Measurements from ENCODE around the gene AKIRIN1. TPM values are rescaled to one million over a fixed set of nuclear protein-coding genes. Genes with fewer than 3 reads are reported as not detected.

The AKIRIN1 gene
- total RNA-seq, 1 donor from 2014 or later = 53.3 TPM

DNA sequence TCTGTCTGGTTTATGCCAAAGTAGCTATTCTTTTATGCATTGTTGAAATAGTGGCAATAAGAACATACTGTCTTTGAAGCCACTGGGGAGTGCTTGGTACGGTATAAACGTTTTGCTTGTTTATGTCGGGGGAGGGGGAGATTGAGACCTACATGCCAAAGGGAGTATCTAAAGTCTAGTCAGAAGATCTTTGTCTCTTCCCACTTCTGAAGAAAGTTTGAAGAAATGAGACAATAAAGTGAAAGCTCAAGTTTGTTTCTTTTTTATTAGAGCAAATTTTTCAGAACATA is 6.8 kb downstream of the AKIRIN1 start:
- Mint-ChIP-seq H3K9me3 (no peaks in the 10 kb centered on the region), H3K4me1 (peaks cover 36% of the 10 kb centered on the region), H3K4me3 (no peak overlapping the region), H3K27ac (peak overlapping the region; percentile 30), H3K36me3 (ENCODE audit: low read depth) (peaks cover 75% of the 10 kb centered on the region), H3K27me3 (no peaks in the 10 kb centered on the region)
- TF ChIP-seq, protein P1, sequence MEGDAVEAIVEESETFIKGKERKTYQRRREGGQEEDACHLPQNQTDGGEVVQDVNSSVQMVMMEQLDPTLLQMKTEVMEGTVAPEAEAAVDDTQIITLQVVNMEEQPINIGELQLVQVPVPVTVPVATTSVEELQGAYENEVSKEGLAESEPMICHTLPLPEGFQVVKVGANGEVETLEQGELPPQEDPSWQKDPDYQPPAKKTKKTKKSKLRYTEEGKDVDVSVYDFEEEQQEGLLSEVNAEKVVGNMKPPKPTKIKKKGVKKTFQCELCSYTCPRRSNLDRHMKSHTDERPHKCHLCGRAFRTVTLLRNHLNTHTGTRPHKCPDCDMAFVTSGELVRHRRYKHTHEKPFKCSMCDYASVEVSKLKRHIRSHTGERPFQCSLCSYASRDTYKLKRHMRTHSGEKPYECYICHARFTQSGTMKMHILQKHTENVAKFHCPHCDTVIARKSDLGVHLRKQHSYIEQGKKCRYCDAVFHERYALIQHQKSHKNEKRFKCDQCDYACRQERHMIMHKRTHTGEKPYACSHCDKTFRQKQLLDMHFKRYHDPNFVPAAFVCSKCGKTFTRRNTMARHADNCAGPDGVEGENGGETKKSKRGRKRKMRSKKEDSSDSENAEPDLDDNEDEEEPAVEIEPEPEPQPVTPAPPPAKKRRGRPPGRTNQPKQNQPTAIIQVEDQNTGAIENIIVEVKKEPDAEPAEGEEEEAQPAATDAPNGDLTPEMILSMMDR (IDR thresholded peaks at IDR 0.05) = no peak
- intact Hi-C loops (cut with micrococcal nuclease) = no loop called here
- no peak for DNase-seq
- ChIA-PET CTCF (interaction anchor here (0.8 kb wide), 1 partner anchor 101 kb away, joined by 3 read pairs; no protein-coding TSS in a partner anchor), POLR2A (no interaction called here)
- no peak for ATAC-seq (ENCODE audit: low read depth)

DNA sequence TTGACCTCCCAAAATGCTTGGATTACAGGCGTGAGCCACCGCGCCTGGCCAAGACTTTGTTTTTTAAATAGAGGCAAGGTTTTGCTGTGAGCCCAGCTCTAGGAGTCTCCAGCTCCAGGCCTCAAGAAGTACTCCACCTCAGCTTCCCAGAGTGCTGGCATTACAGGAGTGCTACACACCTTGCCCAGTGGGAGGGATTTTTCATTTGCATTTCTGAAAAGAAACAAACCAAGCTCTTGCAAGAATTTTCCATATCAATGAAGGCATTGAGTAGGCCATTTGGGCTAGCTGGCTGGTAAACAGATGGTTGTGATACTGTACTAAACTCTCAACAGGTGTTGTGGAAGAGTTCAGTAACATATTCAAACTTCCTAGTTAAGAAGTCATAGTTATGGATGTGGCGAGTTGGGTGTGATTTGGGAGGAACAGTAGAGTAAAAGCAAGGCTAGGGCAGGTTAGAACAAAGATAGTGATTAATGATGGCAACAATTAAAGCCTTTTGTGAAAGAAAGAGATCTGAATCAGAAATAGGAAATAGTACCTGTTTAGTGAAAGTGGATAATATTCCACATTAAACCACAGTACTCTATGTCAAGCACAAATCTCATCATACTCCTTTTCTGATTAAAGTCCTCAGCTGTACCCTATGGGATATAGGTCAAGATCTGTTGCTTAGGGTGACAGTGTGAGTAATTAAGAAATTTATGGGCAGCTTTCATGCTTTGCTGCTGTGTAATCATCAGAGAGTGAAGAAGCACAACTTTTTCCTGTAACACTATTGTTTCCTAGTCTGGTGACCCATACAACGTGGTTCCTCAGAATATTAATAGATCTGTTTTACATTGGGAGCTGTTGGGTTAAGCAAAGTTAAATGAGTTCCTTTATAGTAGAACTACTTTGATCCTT is 10.7 kb downstream of the AKIRIN1 start:
- H3K27ac Mint-ChIP-seq = no peak overlapping the region
- H3K27me3 Mint-ChIP-seq = no peaks in the 10 kb centered on the region
- ChIA-PET CTCF (interaction anchor here (1.7 kb wide), 1 partner anchor 97 kb away, joined by 4 read pairs; no protein-coding TSS in a partner anchor), POLR2A (interaction anchor here (0.6 kb wide), 1 partner anchor 809 kb away, joined by 4 read pairs; no protein-coding TSS in a partner anchor)
- no peaks in the 10 kb centered on the region for H3K9me3 Mint-ChIP-seq
- ATAC-seq (ENCODE audit: low read depth) (no peak), DNase-seq (no peak)
- peaks cover 77% of the 10 kb centered on the region for H3K36me3 Mint-ChIP-seq (ENCODE audit: low read depth)
- TF ChIP-seq, protein P1 (IDR thresholded peaks at IDR 0.05) = no peak
- peaks cover 18% of the 10 kb centered on the region for H3K4me1 Mint-ChIP-seq
- intact Hi-C loops (cut with micrococcal nuclease) = no loop called here
- no peak overlapping the region for H3K4me3 Mint-ChIP-seq

DNA sequence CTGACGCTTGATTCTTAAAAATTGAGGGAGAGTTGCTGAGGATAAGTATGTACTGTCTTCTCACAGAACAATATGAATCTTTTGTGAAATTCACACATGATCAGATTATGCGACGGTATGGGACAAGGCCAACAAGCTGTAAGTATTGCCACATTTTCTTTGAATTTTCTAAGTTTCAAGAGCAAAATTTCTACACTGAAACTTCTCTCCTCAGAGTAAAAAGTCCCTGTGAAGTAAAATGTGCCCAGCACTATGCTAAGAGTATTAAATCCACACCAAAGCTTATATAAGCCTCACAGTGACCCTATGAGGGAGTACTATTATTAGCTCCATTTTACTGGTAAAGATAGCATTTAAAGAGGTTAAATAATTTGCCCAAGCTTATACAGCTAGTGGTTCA is 12.2 kb downstream of the AKIRIN1 start:
- no peak for DNase-seq
- Mint-ChIP-seq H3K4me3 (no peak overlapping the region), H3K4me1 (peaks cover 9% of the 10 kb centered on the region), H3K27me3 (no peaks in the 10 kb centered on the region), H3K9me3 (no peaks in the 10 kb centered on the region), H3K36me3 (ENCODE audit: low read depth) (peaks cover 80% of the 10 kb centered on the region), H3K27ac (no peak overlapping the region)
- POLR2A ChIA-PET = no interaction called here
- CTCF ChIA-PET = interaction anchor here (0.6 to 1.7 kb wide), 2 partner anchors 96 to 815 kb away, joined by 3 to 4 read pairs; no protein-coding TSS in a partner anchor
- no peak for ATAC-seq (ENCODE audit: low read depth)
- intact Hi-C loops (cut with micrococcal nuclease) = no loop called here
- TF ChIP-seq, protein P1 (IDR thresholded peaks at IDR 0.05) = no peak

DNA sequence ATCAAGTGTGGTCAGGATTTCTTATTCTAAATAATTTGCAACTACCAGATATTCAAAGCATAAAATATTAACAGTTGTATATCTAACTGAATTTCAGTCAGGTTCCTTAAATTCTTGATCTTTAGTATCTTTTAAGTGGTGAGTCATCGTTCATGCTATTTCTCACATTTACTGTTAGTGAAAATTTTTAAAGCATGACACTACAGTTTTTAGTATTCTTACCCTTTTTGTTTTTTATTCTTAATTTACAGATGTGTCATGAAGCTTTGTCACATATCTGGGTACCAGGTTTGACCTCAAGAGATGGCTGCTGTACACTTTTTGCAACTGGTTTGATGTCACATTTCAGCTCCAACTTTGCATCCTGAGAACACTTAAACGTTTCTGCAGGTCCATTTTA is 12.7 kb downstream of the AKIRIN1 start:
- Mint-ChIP-seq H3K4me1 (peaks cover 9% of the 10 kb centered on the region), H3K27ac (no peak overlapping the region), H3K27me3 (no peaks in the 10 kb centered on the region), H3K36me3 (ENCODE audit: low read depth) (peaks cover 81% of the 10 kb centered on the region), H3K4me3 (no peak overlapping the region), H3K9me3 (no peaks in the 10 kb centered on the region)
- CTCF ChIA-PET = interaction anchor here (0.6 to 1.7 kb wide), 2 partner anchors 95 to 815 kb away, joined by 3 to 4 read pairs; no protein-coding TSS in a partner anchor
- TF ChIP-seq, protein P1 (IDR thresholded peaks at IDR 0.05) = no peak
- intact Hi-C loops (cut with micrococcal nuclease) = no loop called here
- DNase-seq = no peak
- POLR2A ChIA-PET = no interaction called here
- no peak for ATAC-seq (ENCODE audit: low read depth)

DNA sequence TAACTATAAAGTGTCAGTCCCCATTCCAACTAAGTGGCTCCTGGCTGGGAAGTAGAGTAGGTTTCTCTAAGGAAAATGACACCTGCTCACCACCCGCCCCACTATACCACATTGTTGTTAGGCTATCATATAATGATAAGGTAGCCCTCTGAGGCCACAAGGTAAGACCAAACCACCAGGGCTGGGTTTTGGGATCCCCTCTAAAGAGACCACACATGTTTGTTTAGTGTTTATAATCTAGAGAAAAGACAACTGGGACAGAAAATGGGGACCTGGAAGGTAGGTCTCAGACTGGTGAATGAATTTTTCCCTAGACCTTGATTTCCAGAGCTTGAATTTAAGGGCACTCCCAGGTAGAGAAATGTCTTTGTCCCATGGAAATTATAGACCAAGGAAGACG is 15.2 kb downstream of the AKIRIN1 start:
- Mint-ChIP-seq H3K27me3 (no peaks in the 10 kb centered on the region), H3K4me3 (no peak overlapping the region), H3K9me3 (no peaks in the 10 kb centered on the region), H3K27ac (no peak overlapping the region), H3K4me1 (peaks cover 9% of the 10 kb centered on the region), H3K36me3 (ENCODE audit: low read depth) (peaks cover 72% of the 10 kb centered on the region)
- intact Hi-C loops (cut with micrococcal nuclease) = no loop called here
- no peak for DNase-seq
- ATAC-seq (ENCODE audit: low read depth) = no peak
- ChIA-PET POLR2A (no interaction called here), CTCF (no interaction called here)
- TF ChIP-seq, protein P1 (IDR thresholded peaks at IDR 0.05) = no peak
